Cardiac septum (tissue), 1 donor: Measurements from ENCODE around the gene IL20RA. TPM values are rescaled to one million over a fixed set of nuclear protein-coding genes. Genes with fewer than 3 reads are reported as not detected.

ENCODE experiments used
- DNase-seq: peaks from one replicate; pipeline ENCODE4 v3.0.0-alpha.2; 2020; ENCODE audit warnings: low spot score
- intact Hi-C: fragments of 100-400 bp; cut with DNase I; formaldehyde crosslinking; loops from one replicate; pipeline ENCODE4 v1.14.0; 2022
- total RNA-seq: library from RNA; stranded (reverse); fragmentation: NEBNext Ultra II Directional; extraction: Animal tissue kit (Norgen Biotek cat#: 25700); gene quantifications from one replicate; pipeline ENCODE4 v1.2.1, GENCODE V29; 2021
- donor health status: DM: no; HTN: no; CAD: no.

IL20RA gene
- total RNA-seq, 1 donor from 2014 or later, result 0.32 TPM

- intact Hi-C loops, result no loop called here
- DNase-seq, result no peak
Measured at GRCh38 chr6:137046871-137047412, 2.2 kb upstream of the IL20RA start.

GRCh38 chr6:137045222-137045789, 541 bp upstream of the IL20RA start:
- intact Hi-C loops, result no loop called here
- DNase-seq, result no peak

- no peak for DNase-seq
Measured at GRCh38 chr6:137043710-137044365, 927 bp downstream of the IL20RA start.

GRCh38 chr6:137040393-137040792, 4.4 kb downstream of the IL20RA start:
- DNase-seq, result no peak
- intact Hi-C loops, result no loop called here

More at GRCh38 chr6:137043710-137044365, 927 bp downstream of the IL20RA start:
- intact Hi-C loops, result no loop called here

- DNase-seq, result no peak
- intact Hi-C loops, result no loop called here
Measured at GRCh38 chr6:137039010-137039409, 5.8 kb downstream of the IL20RA start.

GRCh38 chr6:137036566-137037300, 8.0 kb downstream of the IL20RA start:
- DNase-seq, result no peak
- intact Hi-C loops, result no loop called here

GRCh38 chr6:137033828-137034227, 10.9 kb downstream of the IL20RA start:
- no peak for DNase-seq
- intact Hi-C loops, result no loop called here

GRCh38 chr6:137031122-137031521, 13.6 kb downstream of the IL20RA start:
- intact Hi-C loops, result no loop called here
- no peak for DNase-seq

- DNase-seq, result no peak
- intact Hi-C loops, result no loop called here
Measured at GRCh38 chr6:137028912-137029311, 15.9 kb downstream of the IL20RA start.

GRCh38 chr6:137025786-137026730, 18.7 kb downstream of the IL20RA start:
- DNase-seq, result no peak
- intact Hi-C loops, result no loop called here

GRCh38 chr6:137024237-137024990, 20.4 kb downstream of the IL20RA start:
- intact Hi-C loops, result no loop called here
- no peak for DNase-seq

- intact Hi-C loops, result no loop called here
- no peak for DNase-seq
Measured at GRCh38 chr6:137020776-137021175, 24.0 kb downstream of the IL20RA start.

- DNase-seq, result no peak
- intact Hi-C loops, result no loop called here
Measured at GRCh38 chr6:137019476-137020272, 25.1 kb downstream of the IL20RA start.

GRCh38 chr6:137017081-137017480, 27.7 kb downstream of the IL20RA start:
- no peak for DNase-seq
- intact Hi-C loops, result no loop called here

- intact Hi-C loops, result no loop called here
- no peak for DNase-seq
Measured at GRCh38 chr6:137016356-137016755, 28.4 kb downstream of the IL20RA start.

- no peak for DNase-seq
- intact Hi-C loops, result no loop called here
Measured at GRCh38 chr6:137015943-137016342, 28.8 kb downstream of the IL20RA start.

GRCh38 chr6:137013738-137014602, 30.8 kb downstream of the IL20RA start:
- no peak for DNase-seq
- intact Hi-C loops, result loop anchor here (5.0 kb wide), 1 partner anchor 47 kb away; no protein-coding TSS in a partner anchor
